ENCODE measurements around the gene ADARB2.

DNA sequence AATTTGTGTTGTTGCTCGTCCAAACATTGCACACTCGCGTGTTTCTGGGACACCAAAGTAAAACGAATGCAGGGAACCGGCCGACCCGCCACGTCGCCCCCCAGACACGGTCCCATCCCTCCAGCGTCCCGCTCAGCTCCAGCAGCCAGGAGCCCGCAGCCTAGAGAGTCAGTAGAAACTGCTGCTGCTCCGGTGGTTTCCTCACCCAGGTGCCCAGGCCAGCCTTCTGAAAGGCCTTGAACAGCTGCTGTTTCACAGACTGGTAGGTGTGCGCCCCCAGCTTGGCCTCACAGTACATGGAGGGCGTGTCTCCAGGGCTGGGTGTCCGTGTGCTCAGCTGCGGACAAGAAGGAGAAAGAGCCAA is 554.3 kb downstream of the ADARB2 start:
- TF ChIP-seq, protein P1, sequence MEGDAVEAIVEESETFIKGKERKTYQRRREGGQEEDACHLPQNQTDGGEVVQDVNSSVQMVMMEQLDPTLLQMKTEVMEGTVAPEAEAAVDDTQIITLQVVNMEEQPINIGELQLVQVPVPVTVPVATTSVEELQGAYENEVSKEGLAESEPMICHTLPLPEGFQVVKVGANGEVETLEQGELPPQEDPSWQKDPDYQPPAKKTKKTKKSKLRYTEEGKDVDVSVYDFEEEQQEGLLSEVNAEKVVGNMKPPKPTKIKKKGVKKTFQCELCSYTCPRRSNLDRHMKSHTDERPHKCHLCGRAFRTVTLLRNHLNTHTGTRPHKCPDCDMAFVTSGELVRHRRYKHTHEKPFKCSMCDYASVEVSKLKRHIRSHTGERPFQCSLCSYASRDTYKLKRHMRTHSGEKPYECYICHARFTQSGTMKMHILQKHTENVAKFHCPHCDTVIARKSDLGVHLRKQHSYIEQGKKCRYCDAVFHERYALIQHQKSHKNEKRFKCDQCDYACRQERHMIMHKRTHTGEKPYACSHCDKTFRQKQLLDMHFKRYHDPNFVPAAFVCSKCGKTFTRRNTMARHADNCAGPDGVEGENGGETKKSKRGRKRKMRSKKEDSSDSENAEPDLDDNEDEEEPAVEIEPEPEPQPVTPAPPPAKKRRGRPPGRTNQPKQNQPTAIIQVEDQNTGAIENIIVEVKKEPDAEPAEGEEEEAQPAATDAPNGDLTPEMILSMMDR (conservative IDR thresholded peaks at IDR 0.05 in 1 of 2, IDR thresholded peaks at IDR 0.05 in 1 of 2; ENCODE audit: low read depth in 1 of 2, low read length in 2 of 2): no peak
- TF ChIP-seq EZH2 (IDR thresholded peaks at IDR 0.05; ENCODE audit: low read length, missing control alignments): no peak
